ENCODE data around the gene SETD1B. TPM values are rescaled to one million over a fixed set of nuclear protein-coding genes. Genes with fewer than 3 reads are reported as not detected.

Gene SETD1B
- total RNA-seq, 2 donors from 2014 or later, result 19.2 to 27.5 TPM

DNA sequence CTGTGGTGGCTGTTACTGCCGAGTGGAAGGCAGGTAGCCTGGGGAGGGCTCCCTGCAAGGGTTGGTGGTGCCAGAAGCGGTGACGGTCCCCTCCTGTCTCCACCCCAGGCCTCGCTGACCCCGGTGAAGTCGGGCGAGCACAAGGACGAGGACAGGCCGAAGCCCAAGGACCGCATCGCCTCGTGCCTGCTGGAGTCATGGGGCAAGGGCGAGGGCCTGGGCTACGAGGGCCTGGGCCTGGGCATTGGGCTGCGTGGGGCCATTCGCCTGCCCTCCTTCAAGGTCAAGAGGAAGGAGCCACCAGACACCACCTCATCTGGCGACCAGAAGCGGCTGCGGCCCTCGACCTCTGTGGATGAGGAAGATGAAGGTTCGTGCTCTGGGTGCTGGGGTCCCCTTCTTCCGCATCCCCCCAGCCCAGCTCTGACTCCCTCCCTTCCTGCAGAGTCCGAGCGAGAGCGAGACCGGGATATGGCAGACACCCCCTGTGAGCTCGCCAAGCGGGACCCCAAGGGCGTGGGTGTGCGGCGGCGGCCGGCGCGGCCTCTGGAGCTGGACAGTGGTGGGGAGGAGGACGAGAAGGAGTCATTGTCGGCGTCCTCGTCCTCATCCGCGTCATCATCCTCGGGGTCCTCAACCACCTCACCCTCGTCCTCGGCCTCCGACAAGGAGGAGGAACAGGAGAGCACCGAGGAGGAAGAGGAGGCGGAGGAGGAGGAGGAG lies 13.3 kb downstream of the SETD1B start:
- TF ChIP-seq POLR2A (IDR thresholded peaks at IDR 0.05), result no peak
- TF ChIP-seq, protein P1, sequence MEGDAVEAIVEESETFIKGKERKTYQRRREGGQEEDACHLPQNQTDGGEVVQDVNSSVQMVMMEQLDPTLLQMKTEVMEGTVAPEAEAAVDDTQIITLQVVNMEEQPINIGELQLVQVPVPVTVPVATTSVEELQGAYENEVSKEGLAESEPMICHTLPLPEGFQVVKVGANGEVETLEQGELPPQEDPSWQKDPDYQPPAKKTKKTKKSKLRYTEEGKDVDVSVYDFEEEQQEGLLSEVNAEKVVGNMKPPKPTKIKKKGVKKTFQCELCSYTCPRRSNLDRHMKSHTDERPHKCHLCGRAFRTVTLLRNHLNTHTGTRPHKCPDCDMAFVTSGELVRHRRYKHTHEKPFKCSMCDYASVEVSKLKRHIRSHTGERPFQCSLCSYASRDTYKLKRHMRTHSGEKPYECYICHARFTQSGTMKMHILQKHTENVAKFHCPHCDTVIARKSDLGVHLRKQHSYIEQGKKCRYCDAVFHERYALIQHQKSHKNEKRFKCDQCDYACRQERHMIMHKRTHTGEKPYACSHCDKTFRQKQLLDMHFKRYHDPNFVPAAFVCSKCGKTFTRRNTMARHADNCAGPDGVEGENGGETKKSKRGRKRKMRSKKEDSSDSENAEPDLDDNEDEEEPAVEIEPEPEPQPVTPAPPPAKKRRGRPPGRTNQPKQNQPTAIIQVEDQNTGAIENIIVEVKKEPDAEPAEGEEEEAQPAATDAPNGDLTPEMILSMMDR (IDR thresholded peaks at IDR 0.05), result no peak
- no peak for TF ChIP-seq POLR2AphosphoS5 (IDR thresholded peaks at IDR 0.05)
- no peak for DNase-seq (ENCODE audit: low spot score)
- intact Hi-C loops (cut with DNase I), result no loop called here
- H3K27me3 ChIP-seq (replicated peaks; ENCODE audit: insufficient read depth), result no peaks in the 10 kb centered on the region
- WGBS, result 92% methylated on average over 46 of the region's 47 CpGs
- H3K4me3 ChIP-seq, result no peak overlapping the region
- peaks cover 19 to 30% of the 10 kb centered on the region in 2 donors for H3K36me3 ChIP-seq
- H3K4me1 ChIP-seq (replicated peaks), result no peaks in the 10 kb centered on the region
- H3K9me3 ChIP-seq, result no peaks in the 10 kb centered on the region
- H3K27ac ChIP-seq, result no peak overlapping the region

DNA sequence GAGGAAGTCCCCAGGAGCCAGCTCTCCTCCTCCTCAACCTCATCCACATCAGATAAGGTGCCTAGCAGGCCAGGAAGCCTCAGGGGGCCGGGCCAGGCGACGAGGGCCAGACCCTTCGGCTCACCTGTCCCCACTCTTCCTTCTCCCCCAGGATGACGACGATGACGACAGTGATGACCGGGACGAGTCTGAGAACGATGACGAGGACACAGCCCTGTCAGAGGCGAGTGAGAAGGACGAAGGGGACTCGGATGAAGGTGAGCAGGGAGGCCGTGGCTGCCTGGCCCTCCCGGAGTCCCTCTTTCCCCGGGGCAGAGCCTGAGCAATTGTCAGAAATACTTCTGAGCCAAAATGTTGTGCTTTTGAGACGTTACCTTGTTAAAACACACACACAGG lies 13.8 kb downstream of the SETD1B start:
- no peaks in the 10 kb centered on the region for H3K4me1 ChIP-seq (replicated peaks)
- H3K4me3 ChIP-seq, result no peak overlapping the region
- no peaks in the 10 kb centered on the region for H3K9me3 ChIP-seq
- no peak for DNase-seq (ENCODE audit: low spot score)
- no peaks in the 10 kb centered on the region for H3K27me3 ChIP-seq (replicated peaks; ENCODE audit: insufficient read depth)
- peaks cover 22 to 36% of the 10 kb centered on the region in 2 donors for H3K36me3 ChIP-seq
- TF ChIP-seq POLR2A (IDR thresholded peaks at IDR 0.05) (no peak), POLR2AphosphoS5 (IDR thresholded peaks at IDR 0.05) (no peak)
- TF ChIP-seq, protein P1 (IDR thresholded peaks at IDR 0.05), result no peak
- no peak overlapping the region for H3K27ac ChIP-seq
- WGBS, result 90% methylated on average over 18 of the region's 18 CpGs
- intact Hi-C loops (cut with DNase I), result no loop called here

DNA sequence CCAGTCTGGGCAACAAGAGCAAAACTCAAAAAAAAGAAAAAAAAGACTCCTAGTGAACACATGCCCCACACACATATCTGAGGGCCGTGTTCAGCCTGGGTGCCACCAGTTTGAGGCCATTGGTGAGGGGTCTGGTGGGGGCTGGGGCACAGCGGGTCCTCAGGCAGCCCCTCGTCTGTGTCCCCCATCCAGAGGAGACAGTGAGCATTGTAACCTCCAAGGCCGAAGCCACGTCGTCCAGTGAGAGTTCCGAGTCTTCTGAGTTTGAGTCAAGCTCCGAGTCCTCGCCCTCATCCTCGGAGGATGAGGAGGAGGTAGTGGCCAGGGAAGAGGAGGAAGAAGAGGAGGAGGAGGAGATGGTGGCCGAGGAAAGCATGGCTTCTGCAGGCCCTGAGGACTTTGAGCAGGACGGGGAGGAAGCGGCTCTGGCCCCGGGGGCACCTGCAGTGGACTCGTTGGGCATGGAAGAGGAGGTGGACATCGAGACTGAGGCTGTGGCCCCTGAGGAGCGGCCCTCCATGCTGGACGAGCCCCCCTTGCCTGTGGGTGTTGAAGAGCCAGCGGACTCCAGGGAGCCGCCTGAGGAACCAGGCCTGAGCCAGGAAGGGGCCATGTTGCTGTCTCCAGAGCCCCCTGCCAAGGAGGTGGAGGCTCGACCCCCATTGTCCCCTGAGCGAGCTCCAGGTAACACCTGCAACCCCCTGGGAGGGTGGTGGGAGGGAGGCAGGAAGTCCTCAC lies 15.6 kb downstream of the SETD1B start:
- H3K27ac ChIP-seq, result no peak overlapping the region
- H3K4me3 ChIP-seq, result no peak overlapping the region
- no peaks in the 10 kb centered on the region for H3K9me3 ChIP-seq
- H3K27me3 ChIP-seq (replicated peaks; ENCODE audit: insufficient read depth), result no peaks in the 10 kb centered on the region
- TF ChIP-seq, protein P1 (IDR thresholded peaks at IDR 0.05), result no peak
- TF ChIP-seq POLR2AphosphoS5 (IDR thresholded peaks at IDR 0.05) (no peak), POLR2A (IDR thresholded peaks at IDR 0.05) (no peak)
- H3K36me3 ChIP-seq, result peaks cover 24 to 39% of the 10 kb centered on the region in 2 donors
- 88% methylated on average over 22 of the region's 22 CpGs for WGBS
- no peak for DNase-seq (ENCODE audit: low spot score)
- H3K4me1 ChIP-seq (replicated peaks), result no peaks in the 10 kb centered on the region
- intact Hi-C loops (cut with DNase I), result no loop called here

DNA sequence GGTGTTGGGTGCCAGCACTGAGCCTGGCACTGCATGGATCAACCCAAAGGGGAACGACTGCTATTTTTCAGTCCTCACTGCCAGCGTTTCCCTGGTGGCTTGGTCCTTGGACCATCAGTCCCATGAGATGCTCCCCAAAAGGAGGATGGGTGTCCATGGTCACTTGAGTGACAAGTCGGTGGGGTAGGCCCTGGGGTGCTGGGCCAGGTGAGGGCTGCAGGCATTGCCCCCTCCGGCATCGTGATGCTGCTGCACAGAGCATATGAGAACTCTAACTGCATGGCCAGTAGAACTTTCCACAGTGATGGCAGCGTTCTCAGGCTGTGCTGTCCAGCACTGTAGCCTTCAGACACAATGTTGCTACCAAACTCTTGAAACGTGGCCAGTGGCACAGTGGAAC lies 16.2 kb downstream of the SETD1B start:
- 84% methylated on average over 7 of the region's 7 CpGs for WGBS
- TF ChIP-seq POLR2A (IDR thresholded peaks at IDR 0.05) (no peak), POLR2AphosphoS5 (IDR thresholded peaks at IDR 0.05) (no peak)
- TF ChIP-seq, protein P1 (IDR thresholded peaks at IDR 0.05), result no peak
- Histone ChIP-seq H3K4me1 (replicated peaks) (no peaks in the 10 kb centered on the region), H3K4me3 (no peak overlapping the region), H3K36me3 (peaks cover 23 to 32% of the 10 kb centered on the region in 2 donors), H3K27me3 (replicated peaks; ENCODE audit: insufficient read depth) (no peaks in the 10 kb centered on the region), H3K27ac (no peak overlapping the region), H3K9me3 (no peaks in the 10 kb centered on the region)
- intact Hi-C loops (cut with DNase I), result no loop called here
- DNase-seq (ENCODE audit: low spot score), result no peak

Data from prostate gland (tissue), 2 donors.